Endothelial cell of umbilical vein (primary cell): Measurements from ENCODE around the gene CUEDC1.

ENCODE experiments used
- EZH2 ChIP-seq: IDR thresholded peaks from 2 replicates; pipeline ENCODE4 v1.6.1; 2012; ENCODE audit warnings: borderline replicate concordance, low read depth, mild to moderate bottlenecking, moderate library complexity, low read length, inconsistent platforms; ENCODE audit not compliant: severe bottlenecking
- JUN ChIP-seq: IDR thresholded peaks from 2 replicates; pipeline ENCODE4 v1.6.1; 2011; ENCODE audit warnings: borderline replicate concordance, low read depth; ENCODE audit not compliant: insufficient read length, insufficient read depth
- MYC ChIP-seq: IDR thresholded peaks from one replicate; pipeline ENCODE4 v1.6.1; 2011; ENCODE audit warnings: mild to moderate bottlenecking, low read depth, low read length
- POLR2A ChIP-seq: IDR thresholded peaks from 2 replicates; pipeline ENCODE4 v1.6.1; 2012; ENCODE audit warnings: low read depth, mild to moderate bottlenecking, control low read depth, low read length
- POLR2AphosphoS5 ChIP-seq: IDR thresholded peaks from 2 replicates; pipeline ENCODE4 v1.6.1; 2012; ENCODE audit warnings: low read depth, mild to moderate bottlenecking, control low read depth, low read length, moderate library complexity; ENCODE audit not compliant: insufficient read depth
- TF ChIP-seq, protein P1 (sequence below), 2 donors: IDR thresholded peaks; 1 replicate in 1 of 2; 2 replicates in 1 of 2; pipeline ENCODE4 v1.5.1; 2011; ENCODE audit warnings: low read length in 2 of 2, mild to moderate bottlenecking in 2 of 2, moderate library complexity in 2 of 2, control low read depth in 1 of 2, inconsistent platforms in 1 of 2, low read depth in 1 of 2; ENCODE audit not compliant: insufficient read depth in 1 of 2; ENCODE audit errors: extremely low read depth in 1 of 2

DNA sequence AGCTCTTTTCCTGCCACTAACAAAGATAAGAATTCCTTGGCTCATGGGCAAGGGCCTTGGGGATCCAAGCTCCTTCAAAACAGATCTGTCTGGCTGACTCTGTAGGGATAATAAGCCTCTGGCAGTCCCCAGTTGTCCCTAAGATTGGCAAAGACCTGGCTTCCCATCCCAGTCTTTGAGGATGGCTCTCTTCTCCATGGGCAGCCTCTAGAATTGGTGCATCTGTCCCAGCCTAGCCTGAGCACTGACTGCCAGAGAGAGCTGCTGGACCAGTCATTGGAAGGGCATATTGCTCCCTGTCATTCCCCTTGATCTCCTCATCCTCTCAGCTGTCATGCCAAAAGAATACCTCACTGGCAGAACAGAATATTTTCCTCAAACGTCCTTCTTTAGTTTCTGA is 13.2 kb upstream of the CUEDC1 start:
- TF ChIP-seq EZH2 (no peak), MYC (no peak), JUN (no peak), POLR2AphosphoS5 (no peak), POLR2A (no peak)
- TF ChIP-seq, protein P1, sequence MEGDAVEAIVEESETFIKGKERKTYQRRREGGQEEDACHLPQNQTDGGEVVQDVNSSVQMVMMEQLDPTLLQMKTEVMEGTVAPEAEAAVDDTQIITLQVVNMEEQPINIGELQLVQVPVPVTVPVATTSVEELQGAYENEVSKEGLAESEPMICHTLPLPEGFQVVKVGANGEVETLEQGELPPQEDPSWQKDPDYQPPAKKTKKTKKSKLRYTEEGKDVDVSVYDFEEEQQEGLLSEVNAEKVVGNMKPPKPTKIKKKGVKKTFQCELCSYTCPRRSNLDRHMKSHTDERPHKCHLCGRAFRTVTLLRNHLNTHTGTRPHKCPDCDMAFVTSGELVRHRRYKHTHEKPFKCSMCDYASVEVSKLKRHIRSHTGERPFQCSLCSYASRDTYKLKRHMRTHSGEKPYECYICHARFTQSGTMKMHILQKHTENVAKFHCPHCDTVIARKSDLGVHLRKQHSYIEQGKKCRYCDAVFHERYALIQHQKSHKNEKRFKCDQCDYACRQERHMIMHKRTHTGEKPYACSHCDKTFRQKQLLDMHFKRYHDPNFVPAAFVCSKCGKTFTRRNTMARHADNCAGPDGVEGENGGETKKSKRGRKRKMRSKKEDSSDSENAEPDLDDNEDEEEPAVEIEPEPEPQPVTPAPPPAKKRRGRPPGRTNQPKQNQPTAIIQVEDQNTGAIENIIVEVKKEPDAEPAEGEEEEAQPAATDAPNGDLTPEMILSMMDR (IDR thresholded peaks at IDR 0.05; ENCODE audit: extremely low read depth in 1 of 2, insufficient read depth in 1 of 2, low read depth in 1 of 2, low read length in 2 of 2), result no peak
